HCT116 (cell line): ENCODE data around the gene UNK. TPM values are rescaled to one million over a fixed set of nuclear protein-coding genes. Genes with fewer than 3 reads are reported as not detected.

Experiments
- ATAC-seq: fragments of 200-7000 bp; cut with Tn5 transposase; 2 replicates; pipeline ENCODE4 v1.9.1; 2020; ENCODE audit warnings: mild to moderate bottlenecking, moderate library complexity
- BruUV-seq: library from RNA; stranded (reverse); fragments of 400-500 nt; replicated peaks from 2 replicates; lab custom pipeline; 2021; lab: Mats Ljungman, UMichigan
- CTCF ChIA-PET: fragments of 300-600 bp; sonication (Branson Sonifier 250); formaldehyde crosslinking; loops from one replicate; lab custom pipeline; 2021; ENCODE audit warnings: antibody characterized with exemption; lab: Charles Lee
- POLR2A ChIA-PET: fragments of 300-600, 350-600 bp; sonication (Branson Sonifier 250); formaldehyde crosslinking; loops from one replicate; lab custom pipeline; 2021; ENCODE audit warnings: antibody characterized with exemption; lab: Charles Lee
- RAD21 ChIA-PET, 2 experiments: fragments of 300-600 bp; sonication (Branson Sonifier 250); formaldehyde crosslinking; loops; one replicate each; lab custom pipeline; 2023; ENCODE audit warnings: low total read pairs in 2 of 2; ENCODE audit not compliant: uncharacterized antibody in 2 of 2, unreplicated experiment in 2 of 2, low non-redundant PET in 1 of 2; lab: Charles Lee
- DNase-seq: peaks from one replicate; pipeline ENCODE4 v3.0.0-alpha.2; 2010; ENCODE audit warnings: low read depth, low spot score
- H2AFZ ChIP-seq: fragments of 200-600 bp; shearing (Covaris generic), sonication (generic); 2 replicates; pipeline ENCODE4 v1.6.1; 2017; ENCODE audit warnings: low read depth, mixed run types, mixed read lengths, antibody characterized with exemption, low read length; ENCODE audit not compliant: poor library complexity, severe bottlenecking
- H3K27ac ChIP-seq: 2 replicates; pipeline ENCODE4 v1.5.1; 2012; ENCODE audit warnings: low read depth, low read length
- H3K27me3 ChIP-seq: fragments of 200-600 bp; sonication (generic); 2 replicates; pipeline ENCODE4 v1.6.1; 2016; ENCODE audit warnings: mixed run types, low read length, mixed read lengths; ENCODE audit not compliant: insufficient read depth
- H3K36me3 ChIP-seq, 2 experiments: fragments of 200-500 bp in 1 of 2; fragments of 200-600 bp in 1 of 2; sonication (Bioruptor generic) in 1 of 2; sonication (generic) in 1 of 2; 2 replicates each; pipeline versions ENCODE4 v1.5.1 to v1.6.1; 2014 to 2016; ENCODE audit warnings: low read length in 2 of 2, inconsistent platforms in 1 of 2, mixed read lengths in 1 of 2, mixed run types in 1 of 2; ENCODE audit not compliant: insufficient read depth in 2 of 2, control insufficient read depth in 1 of 2
- H3K4me1 ChIP-seq, 2 experiments: fragments of 200-600 bp in 1 of 2; sonication (generic) in 1 of 2; 2 replicates each; pipeline versions ENCODE4 v1.5.1 to v1.6.1; 2012 to 2017; ENCODE audit warnings: low read length in 2 of 2, inconsistent platforms in 1 of 2, mild to moderate bottlenecking in 1 of 2, mixed read lengths in 1 of 2, mixed run types in 1 of 2, moderate library complexity in 1 of 2; ENCODE audit not compliant: insufficient read depth in 2 of 2, control insufficient read depth in 1 of 2
- H3K4me2 ChIP-seq: fragments of 200-600 bp; sonication (generic); 2 replicates; pipeline ENCODE4 v1.6.1; 2017; ENCODE audit warnings: mixed run types, low read length, mixed read lengths
- H3K4me3 ChIP-seq, 2 experiments: fragments of 200-600 bp in 1 of 2; sonication (generic) in 1 of 2; replicated peaks in 1 of 2; 2 replicates each; pipeline ENCODE4 v1.5.1; 2011 to 2016; ENCODE audit warnings: low read length in 2 of 2, control low read depth in 1 of 2, low read depth in 1 of 2, mild to moderate bottlenecking in 1 of 2, mixed read lengths in 1 of 2, mixed run types in 1 of 2
- H3K79me2 ChIP-seq: fragments of 200-600 bp; sonication (generic); 2 replicates; pipeline ENCODE4 v1.6.1; 2017; ENCODE audit warnings: mild to moderate bottlenecking, mixed run types, low read length, moderate library complexity, mixed read lengths; ENCODE audit not compliant: insufficient read depth
- H3K9ac ChIP-seq: fragments of 200-600 bp; sonication (generic); 2 replicates; pipeline ENCODE4 v1.6.1; 2016; ENCODE audit warnings: low read length, mixed read lengths
- H3K9me2 ChIP-seq: fragments of 200-600 bp; sonication (generic), shearing (Covaris generic); 2 replicates; pipeline ENCODE4 v1.6.1; 2017; ENCODE audit warnings: mixed run types, mild to moderate bottlenecking, moderate library complexity; ENCODE audit not compliant: insufficient read depth
- H3K9me3 ChIP-seq, 2 experiments: fragments of 200-500 bp in 1 of 2; fragments of 200-600 bp in 1 of 2; sonication (Bioruptor generic) in 1 of 2; sonication (generic) in 1 of 2; 2 replicates each; pipeline ENCODE4 v1.6.1; 2014 to 2017; ENCODE audit warnings: low read length in 2 of 2, mixed read lengths in 2 of 2, inconsistent platforms in 1 of 2, low read depth in 1 of 2, mild to moderate bottlenecking in 1 of 2, mixed run types in 1 of 2, moderate library complexity in 1 of 2; ENCODE audit not compliant: control insufficient read depth in 1 of 2, insufficient read depth in 1 of 2
- H4K20me1 ChIP-seq: fragments of 200-600 bp; sonication (generic), shearing (Covaris generic); 2 replicates; pipeline ENCODE4 v1.6.1; 2017; ENCODE audit warnings: mixed run types, mild to moderate bottlenecking, moderate library complexity; ENCODE audit not compliant: insufficient read depth
- ATF3 ChIP-seq: IDR thresholded peaks from 2 replicates; pipeline ENCODE4 v1.6.1; 2012
- CBX3 ChIP-seq: IDR thresholded peaks from 2 replicates; pipeline ENCODE4 v1.6.1; 2012; ENCODE audit warnings: low read depth
- CEBPB ChIP-seq: IDR thresholded peaks from 2 replicates; pipeline ENCODE4 v1.6.1; 2012; ENCODE audit warnings: low read depth
- EZH2phosphoT487 ChIP-seq: fragments of 200-600 bp; IDR thresholded peaks from 2 replicates; pipeline ENCODE4 v1.6.1; 2018; ENCODE audit warnings: antibody characterized with exemption, borderline replicate concordance
- FOSL1 ChIP-seq: IDR thresholded peaks from 2 replicates; pipeline ENCODE4 v1.6.1; 2012; ENCODE audit warnings: low read depth
- JUND ChIP-seq: IDR thresholded peaks from 2 replicates; pipeline ENCODE4 v1.6.1; 2012
- MAX ChIP-seq: IDR thresholded peaks from 2 replicates; pipeline ENCODE4 v1.6.1; 2012
- POLR2A ChIP-seq: IDR thresholded peaks from 2 replicates; pipeline ENCODE4 v1.7.0; 2011; ENCODE audit warnings: borderline replicate concordance; ENCODE audit not compliant: insufficient read depth, insufficient read length; ENCODE audit errors: extremely low read depth
- POLR2AphosphoS5 ChIP-seq: IDR thresholded peaks from 2 replicates; pipeline ENCODE4 v1.6.1; 2011; ENCODE audit warnings: mild to moderate bottlenecking, low read depth, low read length, moderate library complexity
- RAD21 ChIP-seq: IDR thresholded peaks from 2 replicates; pipeline ENCODE4 v1.6.1; 2012; ENCODE audit warnings: low read depth, mild to moderate bottlenecking
- TCF7L2 ChIP-seq: IDR thresholded peaks from 2 replicates; pipeline ENCODE4 v1.7.0; 2011; ENCODE audit warnings: borderline replicate concordance, inconsistent platforms; ENCODE audit not compliant: insufficient read depth, insufficient read length; ENCODE audit errors: extremely low read depth
- ZBTB33 ChIP-seq: IDR thresholded peaks from 2 replicates; pipeline ENCODE4 v1.6.1; 2011; ENCODE audit warnings: mild to moderate bottlenecking, low read length, moderate library complexity; ENCODE audit not compliant: insufficient replicate concordance; ENCODE audit errors: extremely low read depth
- ZFX ChIP-seq: fragments of 450-650 bp; IDR thresholded peaks from 2 replicates; pipeline ENCODE4 v1.6.1; 2017
- ZNF274 ChIP-seq: fragments of 200-500 bp; sonication (Bioruptor generic); IDR thresholded peaks from 2 replicates; pipeline ENCODE4 v1.6.1; 2014; ENCODE audit warnings: mild to moderate bottlenecking, low read depth, low read length, inconsistent platforms
- intact Hi-C: fragments of 100-400 bp; cut with micrococcal nuclease; formaldehyde crosslinking; loops from 2 replicates; pipeline ENCODE4 v1.10.0; 2022
- total RNA-seq: library from RNA; stranded (reverse); gene quantifications from one replicate; pipeline ENCODE4 v1.2.1, GENCODE V29; 2021; ENCODE audit not compliant: unreplicated experiment

The UNK gene
- total RNA-seq, 1 experiment from 2014 or later, result 40.6 TPM

GRCh38 chr17:75819678-75820077 lies 35.1 kb downstream of the UNK start:
- intact Hi-C loops, result no loop called here
- Histone ChIP-seq H3K27me3 (no peaks in the 10 kb centered on the region), H3K9me3 (no peaks in the 10 kb centered on the region), H3K4me1 (peaks cover 0 to 2% of the 10 kb centered on the region in 2 experiments; a peak in 1 of 4 replicates), H2AFZ (no peak overlapping the region), H3K4me3 (no peak overlapping the region)
- DNase-seq (no peak), ATAC-seq (no peak)
- CTCF ChIA-PET, result no interaction called here
- POLR2A ChIA-PET, result no interaction called here
- RAD21 ChIA-PET, result no interaction called here
- TF ChIP-seq POLR2AphosphoS5 (no peak), ATF3 (no peak)
- TF ChIP-seq, all 23 proteins: peak for 0
- H3K27ac ChIP-seq, result no peak overlapping the region
- H3K9ac ChIP-seq, result no peak overlapping the region
- H3K4me2 ChIP-seq, result no peak overlapping the region
- no TSS peak for BruUV-seq
- no peaks in the 10 kb centered on the region for H3K9me2 ChIP-seq
- peaks cover 18 to 37% of the 10 kb centered on the region in 2 experiments; a peak in 3 of 4 replicates for H3K36me3 ChIP-seq
- no peaks in the 10 kb centered on the region for H4K20me1 ChIP-seq
- H3K79me2 ChIP-seq, result no peaks in the 10 kb centered on the region

GRCh38 chr17:75820094-75821080 lies 35.8 kb downstream of the UNK start:
- Histone ChIP-seq H3K9ac (no peak overlapping the region), H3K4me3 (no peak overlapping the region), H3K4me1 (no peaks in the 10 kb centered on the region), H3K9me3 (no peaks in the 10 kb centered on the region), H3K27me3 (no peaks in the 10 kb centered on the region), H4K20me1 (no peaks in the 10 kb centered on the region), H3K79me2 (no peaks in the 10 kb centered on the region), H3K4me2 (no peak overlapping the region), H3K27ac (no peak overlapping the region), H2AFZ (no peak overlapping the region), H3K36me3 (peaks cover 18 to 37% of the 10 kb centered on the region in 2 experiments; a peak in 3 of 4 replicates), H3K9me2 (no peaks in the 10 kb centered on the region)
- DNase-seq (no peak), ATAC-seq (no peak)
- POLR2A ChIA-PET, result interaction anchor here (0.7 to 1.6 kb wide), 2 partner anchors 18 to 41 kb away, joined by 3 to 6 read pairs; a partner anchor contains a TSS
- intact Hi-C loops, result no loop called here
- CTCF ChIA-PET, result interaction anchor here (1.7 kb wide), 1 partner anchor 9 kb away, joined by 6 read pairs; no protein-coding TSS in a partner anchor
- RAD21 ChIA-PET, result no interaction called here
- no TSS peak for BruUV-seq
- TF ChIP-seq ZBTB33 (no peak), JUND (no peak), RAD21 (no peak), EZH2phosphoT487 (no peak), CBX3 (no peak), POLR2AphosphoS5 (no peak), ATF3 (no peak), CEBPB (no peak), ZFX (no peak), TCF7L2 (no peak), FOSL1 (no peak), ZNF274 (no peak), POLR2A (no peak), MAX (no peak)
